Measurements from ENCODE around the gene SDF4.

Gene SDF4

DNA sequence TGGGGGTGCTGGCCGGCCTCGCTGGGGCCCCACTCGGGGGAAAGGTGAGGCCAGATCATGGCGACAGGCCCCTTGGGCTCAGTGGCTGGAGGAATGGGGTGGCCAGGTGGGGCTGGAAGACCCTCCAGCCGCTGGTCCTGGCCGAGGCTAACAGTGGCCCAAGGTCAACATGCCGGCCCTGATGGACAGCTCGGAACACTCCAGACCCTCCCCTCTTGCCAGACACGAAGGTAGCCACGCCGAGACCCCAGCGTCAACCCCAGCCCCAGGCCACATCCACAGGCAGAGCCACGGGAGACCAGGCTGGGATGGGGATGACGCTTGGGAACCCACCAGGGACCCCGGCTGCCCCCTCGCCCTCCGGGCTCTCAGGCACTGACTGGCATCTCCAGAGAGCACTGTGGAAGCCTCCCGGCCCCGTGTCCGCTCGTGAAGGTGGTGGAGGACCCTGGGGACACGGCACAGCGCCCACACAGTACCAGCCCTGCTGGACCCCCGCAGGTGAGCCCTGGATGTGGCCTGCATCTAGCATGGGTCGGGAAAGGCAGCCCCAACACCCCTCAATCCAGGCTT is 15.6 kb upstream of the SDF4 start:
- TF ChIP-seq CREB1 (IDR thresholded peaks at IDR 0.05; ENCODE audit: low read depth) = no peak
- TF ChIP-seq REST (IDR thresholded peaks at IDR 0.05; ENCODE audit: low read depth) = no peak
- no peak for TF ChIP-seq TCF12 (IDR thresholded peaks at IDR 0.05; ENCODE audit: low read depth)
- no peak for TF ChIP-seq YY1 (IDR thresholded peaks at IDR 0.05; ENCODE audit: low read depth)
- TF ChIP-seq CEBPB (IDR thresholded peaks at IDR 0.05) = no peak
- TF ChIP-seq TAF1 (IDR thresholded peaks at IDR 0.05; ENCODE audit: low read depth) = no peak
- TF ChIP-seq, protein P1, sequence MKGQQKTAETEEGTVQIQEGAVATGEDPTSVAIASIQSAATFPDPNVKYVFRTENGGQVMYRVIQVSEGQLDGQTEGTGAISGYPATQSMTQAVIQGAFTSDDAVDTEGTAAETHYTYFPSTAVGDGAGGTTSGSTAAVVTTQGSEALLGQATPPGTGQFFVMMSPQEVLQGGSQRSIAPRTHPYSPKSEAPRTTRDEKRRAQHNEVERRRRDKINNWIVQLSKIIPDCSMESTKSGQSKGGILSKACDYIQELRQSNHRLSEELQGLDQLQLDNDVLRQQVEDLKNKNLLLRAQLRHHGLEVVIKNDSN (IDR thresholded peaks at IDR 0.05) = no peak

DNA sequence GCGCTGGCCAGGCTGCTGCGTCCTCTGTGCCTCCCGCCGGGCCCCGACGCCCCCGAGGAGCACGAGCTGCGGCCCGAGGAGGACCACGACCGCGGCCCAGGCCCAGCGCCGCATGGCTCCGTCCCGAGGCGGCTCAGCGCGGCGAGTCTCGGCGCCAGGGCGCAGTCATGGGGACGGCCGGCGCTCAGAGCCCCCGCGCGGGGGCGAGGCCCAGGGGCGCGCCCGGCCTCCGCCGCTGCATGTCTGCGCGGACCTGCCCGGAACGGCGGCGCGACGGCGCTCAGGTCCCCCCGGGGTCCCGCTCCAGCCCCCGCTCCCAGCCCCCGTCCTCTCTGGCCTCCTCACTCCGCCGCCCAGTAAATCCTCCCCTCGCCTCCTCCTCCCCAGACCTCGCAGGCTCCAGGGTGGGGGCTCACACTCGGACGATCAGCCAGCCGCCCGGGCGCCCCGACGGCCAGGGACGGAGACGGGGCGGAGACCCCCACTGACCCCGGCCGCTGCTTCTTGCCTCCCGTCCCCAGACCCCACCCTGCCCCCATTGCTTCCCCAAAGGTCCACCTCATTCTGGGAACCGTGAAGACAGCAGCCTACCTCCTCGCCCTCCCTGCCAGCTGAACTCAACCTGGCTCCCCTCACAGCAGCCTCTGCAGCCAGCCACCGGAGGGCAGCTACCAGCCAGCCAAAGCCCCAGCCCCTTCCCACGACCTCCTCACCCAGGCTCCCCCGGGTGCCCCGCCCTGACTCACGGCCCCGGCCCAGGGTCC is 15.0 kb upstream of the SDF4 start, which contains the start of gene C1QTNF12:
Gene C1QTNF12 (minus strand): TSS at position 146 of the 764 bp plus-strand sequence. CDS start 32 bp downstream, at position 114.
- no peak for TF ChIP-seq MAX (IDR thresholded peaks at IDR 0.05)
- no peak for TF ChIP-seq EP300 (IDR thresholded peaks at IDR 0.05; ENCODE audit: borderline replicate concordance)
- no peak for TF ChIP-seq ZBTB7A (IDR thresholded peaks at IDR 0.05; ENCODE audit: low read depth)
- TF ChIP-seq TAF1 (IDR thresholded peaks at IDR 0.05; ENCODE audit: low read depth) = no peak
- no peak for TF ChIP-seq NFIC (IDR thresholded peaks at IDR 0.05)

GRCh38 chr1:1245817-1246576 is 14.2 kb upstream of the SDF4 start:
- TF ChIP-seq TEAD4 (IDR thresholded peaks at IDR 0.05) = no peak
- no peak for TF ChIP-seq EP300 (IDR thresholded peaks at IDR 0.05; ENCODE audit: borderline replicate concordance)
- 0 out of 2 replicates have a peak, but pooled peaks have one; percentile 65 for TF ChIP-seq ZBTB7A (IDR thresholded peaks at IDR 0.05; ENCODE audit: low read depth)
- no peak for TF ChIP-seq CREB1 (IDR thresholded peaks at IDR 0.05; ENCODE audit: low read depth)
- TF ChIP-seq, protein P1 (IDR thresholded peaks at IDR 0.05) = no peak
- TF ChIP-seq FOXM1 (IDR thresholded peaks at IDR 0.05; ENCODE audit: borderline replicate concordance, low read depth) = no peak
- TF ChIP-seq REST (IDR thresholded peaks at IDR 0.05; ENCODE audit: low read depth) = no peak

DNA sequence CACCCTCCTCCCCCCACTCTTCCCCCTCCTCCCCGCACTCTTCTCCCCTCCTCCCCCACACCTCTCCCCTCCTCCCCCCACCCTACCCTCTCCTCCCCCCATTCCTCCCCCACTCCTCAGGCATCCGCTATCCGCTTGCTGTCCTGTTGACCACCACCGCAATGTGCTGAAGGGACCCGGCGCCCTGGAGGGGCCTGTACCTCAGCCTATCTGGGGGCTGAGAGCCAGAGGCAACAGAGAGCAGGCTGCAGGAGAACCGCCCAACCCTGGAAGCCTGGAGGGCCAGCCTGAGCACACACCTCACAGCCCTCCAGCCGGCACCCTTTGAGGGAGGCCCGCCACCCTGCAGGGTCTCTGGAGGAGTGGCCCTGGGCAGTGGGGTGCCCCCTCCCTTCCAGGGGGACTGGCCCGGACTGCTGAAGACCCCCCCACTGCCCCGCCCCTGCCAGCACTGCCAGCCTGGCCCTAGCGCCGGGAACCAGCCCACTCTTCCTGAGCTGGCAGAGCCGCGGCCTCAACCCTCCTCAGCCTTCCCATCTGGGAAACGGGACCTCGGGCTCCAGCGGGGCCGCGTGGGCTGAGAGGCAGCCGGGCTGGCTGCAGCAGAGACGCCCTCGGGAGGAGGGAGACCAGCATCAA is 13.5 kb upstream of the SDF4 start:
- TF ChIP-seq NFIC (IDR thresholded peaks at IDR 0.05) (no peak), RAD21 (IDR thresholded peaks at IDR 0.05; ENCODE audit: low read depth) (no peak), YY1 (IDR thresholded peaks at IDR 0.05; ENCODE audit: low read depth) (no peak), TEAD4 (IDR thresholded peaks at IDR 0.05) (no peak), REST (IDR thresholded peaks at IDR 0.05; ENCODE audit: low read depth) (no peak), EP300 (IDR thresholded peaks at IDR 0.05; ENCODE audit: borderline replicate concordance) (no peak), TCF12 (IDR thresholded peaks at IDR 0.05; ENCODE audit: low read depth) (no peak), TAF1 (IDR thresholded peaks at IDR 0.05; ENCODE audit: low read depth) (no peak), FOXM1 (IDR thresholded peaks at IDR 0.05; ENCODE audit: borderline replicate concordance, low read depth) (no peak), ZBTB7A (IDR thresholded peaks at IDR 0.05; ENCODE audit: low read depth) (no peak), EGR1 (IDR thresholded peaks at IDR 0.05) (no peak), CREB1 (IDR thresholded peaks at IDR 0.05; ENCODE audit: low read depth) (no peak)
- TF ChIP-seq, protein P1 (IDR thresholded peaks at IDR 0.05) = no peak

Data from Ishikawa (cell line).